ENCODE data around the gene CLTB.

- TF ChIP-seq CTCF (IDR thresholded peaks at IDR 0.05): no peak
- TF ChIP-seq POLR2A (IDR thresholded peaks at IDR 0.05): no peak
These were observed 24.9 kb downstream of the CLTB start for GRCh38 chr5:176391479-176391878.

Data from thyroid gland (tissue), 4 donors.